ENCODE measurements around the gene MIDN.

The MIDN gene

DNA sequence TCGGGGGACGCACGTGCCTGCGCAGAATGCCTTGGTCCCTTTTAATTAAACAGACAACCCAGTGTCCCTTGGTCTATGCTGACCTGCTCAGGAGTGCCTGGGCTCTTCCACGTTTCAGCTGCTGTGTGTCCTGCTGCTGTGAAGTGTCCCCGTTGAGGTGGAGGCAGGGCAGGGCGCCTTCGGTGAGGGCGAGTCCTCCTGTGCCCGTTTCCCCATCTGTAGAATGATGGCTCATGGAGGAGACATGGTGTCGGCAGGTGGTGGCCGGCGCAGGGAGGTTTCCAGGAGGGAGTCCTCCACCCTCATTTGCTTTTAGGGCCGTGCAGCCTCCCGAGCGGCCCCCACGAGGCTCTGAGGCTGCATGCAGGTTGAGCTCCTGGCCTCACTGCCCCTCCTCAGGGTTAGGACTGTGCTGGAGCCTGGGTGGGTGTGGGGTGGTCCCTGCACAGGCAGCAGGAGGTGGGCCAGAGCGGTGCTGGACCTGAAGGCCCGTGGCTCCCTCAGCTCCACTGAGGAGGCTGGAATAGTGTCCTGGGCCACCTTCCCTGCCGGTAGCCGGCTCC lies 34.0 kb upstream of the MIDN start:
- no peak for TF ChIP-seq EZH2phosphoT487 (IDR thresholded peaks at IDR 0.05; ENCODE audit: borderline replicate concordance, low read length)
- TF ChIP-seq, protein P1, sequence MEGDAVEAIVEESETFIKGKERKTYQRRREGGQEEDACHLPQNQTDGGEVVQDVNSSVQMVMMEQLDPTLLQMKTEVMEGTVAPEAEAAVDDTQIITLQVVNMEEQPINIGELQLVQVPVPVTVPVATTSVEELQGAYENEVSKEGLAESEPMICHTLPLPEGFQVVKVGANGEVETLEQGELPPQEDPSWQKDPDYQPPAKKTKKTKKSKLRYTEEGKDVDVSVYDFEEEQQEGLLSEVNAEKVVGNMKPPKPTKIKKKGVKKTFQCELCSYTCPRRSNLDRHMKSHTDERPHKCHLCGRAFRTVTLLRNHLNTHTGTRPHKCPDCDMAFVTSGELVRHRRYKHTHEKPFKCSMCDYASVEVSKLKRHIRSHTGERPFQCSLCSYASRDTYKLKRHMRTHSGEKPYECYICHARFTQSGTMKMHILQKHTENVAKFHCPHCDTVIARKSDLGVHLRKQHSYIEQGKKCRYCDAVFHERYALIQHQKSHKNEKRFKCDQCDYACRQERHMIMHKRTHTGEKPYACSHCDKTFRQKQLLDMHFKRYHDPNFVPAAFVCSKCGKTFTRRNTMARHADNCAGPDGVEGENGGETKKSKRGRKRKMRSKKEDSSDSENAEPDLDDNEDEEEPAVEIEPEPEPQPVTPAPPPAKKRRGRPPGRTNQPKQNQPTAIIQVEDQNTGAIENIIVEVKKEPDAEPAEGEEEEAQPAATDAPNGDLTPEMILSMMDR (IDR thresholded peaks at IDR 0.05; ENCODE audit: low read depth, low read length, poor library complexity, severe bottlenecking) = no peak
- no peaks in the 10 kb centered on the region for H3K9me3 ChIP-seq (ENCODE audit: control insufficient read depth, insufficient read depth, low read length)
- no peak overlapping the region for H3K4me3 ChIP-seq (ENCODE audit: low read length)
- H3K4me1 ChIP-seq (ENCODE audit: control insufficient read depth, low read length) = peaks cover 8% of the 10 kb centered on the region
- H3F3A ChIP-seq (ENCODE audit: control insufficient read depth, insufficient read depth) = no peaks in the 10 kb centered on the region
- H3K27ac ChIP-seq (ENCODE audit: low read depth, low read length) = no peak overlapping the region
- H3K27me3 ChIP-seq (ENCODE audit: control insufficient read depth, low read length) = no peaks in the 10 kb centered on the region
- peaks cover 98% of the 10 kb centered on the region for H3K79me2 ChIP-seq (ENCODE audit: control insufficient read depth, low read length)
- H4K20me1 ChIP-seq (ENCODE audit: control insufficient read depth, insufficient read depth, low read depth, low read length) = peaks cover 14% of the 10 kb centered on the region; the same call in 1 of the 2 replicates
- peaks cover 32% of the 10 kb centered on the region for H3K36me3 ChIP-seq (ENCODE audit: control insufficient read depth, low read length)
- no peak overlapping the region for H3K4me2 ChIP-seq (ENCODE audit: low read length)
- no peaks in the 10 kb centered on the region for H3K9me2 ChIP-seq (replicated peaks; ENCODE audit: control insufficient read depth, low read length)

DNA sequence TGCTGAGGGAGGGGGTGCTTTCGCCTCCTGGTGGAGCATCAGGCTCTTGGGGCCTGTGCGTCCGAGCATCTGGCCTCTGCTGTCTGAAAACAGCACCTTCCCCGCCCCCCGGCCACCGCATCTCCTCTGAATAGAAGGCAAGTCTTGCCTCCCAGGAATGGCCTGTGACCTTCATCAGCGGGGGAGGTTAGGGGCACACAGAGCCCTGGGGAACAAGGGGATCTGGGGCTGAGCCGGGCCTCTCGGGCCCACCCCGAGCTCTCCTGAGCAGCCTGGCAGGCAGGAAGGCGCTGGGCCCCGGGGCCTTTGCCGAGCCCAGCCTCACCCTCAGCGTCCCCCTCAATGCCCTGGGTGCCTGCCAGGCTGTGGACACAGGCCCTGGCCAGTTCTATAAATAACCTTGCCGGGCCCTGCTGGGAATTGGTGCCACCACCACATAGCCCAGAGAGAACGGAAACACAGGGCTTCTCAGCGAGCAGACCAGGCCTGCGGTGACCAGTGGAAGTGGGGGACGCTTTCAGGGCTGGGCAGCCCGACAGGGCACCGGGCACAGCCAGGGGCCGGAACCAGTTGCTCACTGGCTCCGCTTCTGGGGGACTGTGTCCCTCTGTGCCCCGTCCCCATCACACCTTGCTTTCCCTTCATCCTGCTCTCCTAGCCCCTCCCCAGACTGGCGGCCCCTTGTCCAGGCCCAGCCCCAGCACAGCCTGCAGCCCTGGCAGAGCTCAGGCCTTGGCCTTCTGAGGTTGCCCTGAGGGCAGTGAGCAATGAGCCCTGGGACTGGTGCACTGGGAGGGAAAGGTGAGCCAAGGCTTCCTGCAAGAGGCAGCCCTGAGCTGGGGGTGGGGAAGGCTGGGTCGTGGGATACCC lies 33.3 kb upstream of the MIDN start:
- Histone ChIP-seq H3K4me3 (ENCODE audit: low read length) (no peak overlapping the region), H3K27me3 (ENCODE audit: control insufficient read depth, low read length) (no peaks in the 10 kb centered on the region), H4K20me1 (ENCODE audit: control insufficient read depth, insufficient read depth, low read depth, low read length) (peaks cover 14% of the 10 kb centered on the region; the same call in 1 of the 2 replicates), H3K27ac (ENCODE audit: low read depth, low read length) (no peak overlapping the region), H3K36me3 (ENCODE audit: control insufficient read depth, low read length) (peaks cover 29% of the 10 kb centered on the region), H3K79me2 (ENCODE audit: control insufficient read depth, low read length) (peaks cover 95% of the 10 kb centered on the region), H3K9me3 (ENCODE audit: control insufficient read depth, insufficient read depth, low read length) (no peaks in the 10 kb centered on the region), H3K4me2 (ENCODE audit: low read length) (no peak overlapping the region), H3K9me2 (replicated peaks; ENCODE audit: control insufficient read depth, low read length) (no peaks in the 10 kb centered on the region), H3F3A (ENCODE audit: control insufficient read depth, insufficient read depth) (no peaks in the 10 kb centered on the region), H3K4me1 (ENCODE audit: control insufficient read depth, low read length) (peaks cover 8% of the 10 kb centered on the region)
- no peak for TF ChIP-seq EZH2phosphoT487 (IDR thresholded peaks at IDR 0.05; ENCODE audit: borderline replicate concordance, low read length)
- TF ChIP-seq, protein P1 (IDR thresholded peaks at IDR 0.05; ENCODE audit: low read depth, low read length, poor library complexity, severe bottlenecking) = no peak

DNA sequence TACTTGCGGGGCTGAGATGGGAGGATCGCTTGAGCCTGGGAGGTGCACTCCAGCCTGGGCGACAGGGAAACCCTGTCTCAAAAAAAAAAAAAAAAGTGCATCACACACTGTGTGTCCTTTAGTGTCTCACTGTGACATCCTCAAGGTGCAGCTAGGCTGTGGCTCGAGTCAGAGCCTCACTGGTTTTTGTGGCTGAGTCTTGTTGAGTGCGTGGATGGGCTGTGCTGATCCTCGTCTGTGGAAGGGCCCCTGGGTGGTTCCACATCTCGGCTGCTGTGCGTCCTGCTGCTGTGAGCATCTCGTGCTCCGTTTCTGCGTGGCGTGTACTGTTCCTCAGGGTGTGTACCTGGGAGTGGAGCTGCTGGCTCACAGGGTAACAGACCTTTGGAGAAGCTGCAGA lies 31.6 kb upstream of the MIDN start:
- peaks cover 8% of the 10 kb centered on the region; the same call in 1 of the 2 replicates for H4K20me1 ChIP-seq (ENCODE audit: control insufficient read depth, insufficient read depth, low read depth, low read length)
- H3K27me3 ChIP-seq (ENCODE audit: control insufficient read depth, low read length) = no peaks in the 10 kb centered on the region
- no peak overlapping the region for H3K4me3 ChIP-seq (ENCODE audit: low read length)
- H3F3A ChIP-seq (ENCODE audit: control insufficient read depth, insufficient read depth) = no peaks in the 10 kb centered on the region
- TF ChIP-seq, protein P1 (IDR thresholded peaks at IDR 0.05; ENCODE audit: low read depth, low read length, poor library complexity, severe bottlenecking) = no peak
- no peak for TF ChIP-seq EZH2phosphoT487 (IDR thresholded peaks at IDR 0.05; ENCODE audit: borderline replicate concordance, low read length)
- H3K79me2 ChIP-seq (ENCODE audit: control insufficient read depth, low read length) = peaks cover 87% of the 10 kb centered on the region
- H3K36me3 ChIP-seq (ENCODE audit: control insufficient read depth, low read length) = peaks cover 38% of the 10 kb centered on the region
- H3K4me1 ChIP-seq (ENCODE audit: control insufficient read depth, low read length) = peaks cover 8% of the 10 kb centered on the region
- no peaks in the 10 kb centered on the region for H3K9me2 ChIP-seq (replicated peaks; ENCODE audit: control insufficient read depth, low read length)
- no peak overlapping the region for H3K4me2 ChIP-seq (ENCODE audit: low read length)
- H3K9me3 ChIP-seq (ENCODE audit: control insufficient read depth, insufficient read depth, low read length) = no peaks in the 10 kb centered on the region
- no peak overlapping the region for H3K27ac ChIP-seq (ENCODE audit: low read depth, low read length)
